D721Med (cell line): ENCODE data around the gene SNX1.
"Not testable (repeated sequence)": the region's sequence is repeated elsewhere in the genome, so short reads cannot be mapped to it uniquely, and the experiment has no call there.

Experiments used
- DNase-seq: peaks from one replicate; pipeline ENCODE4 v3.0.0; 2011; ENCODE audit warnings: low spot score; ENCODE audit not compliant: insufficient read length
- FAIRE-seq: peaks from 2 replicates; lab custom pipeline; 2011; peaks lifted over from hg19 to GRCh38; lab: Jason Lieb, UNC
- CTCF ChIP-seq: IDR thresholded peaks from 2 replicates; pipeline ENCODE4 v1.5.1; 2012; ENCODE audit warnings: mild to moderate bottlenecking, control low read depth; ENCODE audit not compliant: insufficient read depth; ENCODE audit errors: missing control alignments

Gene SNX1

GRCh38 chr15:64099379-64099778, 3.6 kb downstream of the SNX1 start:
- TF ChIP-seq CTCF = no peak
- DNase-seq (no peak), FAIRE-seq (no peak)

GRCh38 chr15:64100958-64101357, 5.2 kb downstream of the SNX1 start:
- FAIRE-seq (no peak), DNase-seq (no peak)
- TF ChIP-seq CTCF = no peak

GRCh38 chr15:64102497-64102896, 6.7 kb downstream of the SNX1 start:
- no peak for TF ChIP-seq CTCF
- FAIRE-seq (no peak), DNase-seq (no peak)

- no peak for TF ChIP-seq CTCF
- FAIRE-seq (no peak), DNase-seq (no peak)
Measured at GRCh38 chr15:64105113-64105704, 9.4 kb downstream of the SNX1 start.

GRCh38 chr15:64107337-64107736, 11.6 kb downstream of the SNX1 start:
- no peak for TF ChIP-seq CTCF
- FAIRE-seq (no peak), DNase-seq (no peak)

- FAIRE-seq, DNase-seq: not testable (repeated sequence)
Measured at GRCh38 chr15:64110108-64110701, 14.4 kb downstream of the SNX1 start.

GRCh38 chr15:64110950-64111678, 15.3 kb downstream of the SNX1 start:
- TF ChIP-seq CTCF = no peak
- FAIRE-seq = no peak

More at GRCh38 chr15:64110950-64111678, 15.3 kb downstream of the SNX1 start:
- DNase-seq = no peak
